SK-N-SH treated with all-trans-retinoic acid at 6 μM for 48 hours (cell line): ENCODE data around the gene MYO3B.

Experiments used
- ATAC-seq: fragments of 200-7000 bp; cut with Tn5 transposase; 3 replicates; pipeline ENCODE4 v1.9.1; 2020; ENCODE audit warnings: mild to moderate bottlenecking, moderate library complexity
- ARNTL ChIP-seq: fragments of 450-650 bp; formaldehyde crosslinking; IDR thresholded peaks from 2 replicates; pipeline ENCODE4 v1.5.0; 2020; ENCODE audit warnings: low read depth, mild to moderate bottlenecking, moderate library complexity, borderline replicate concordance
- BACH2 ChIP-seq: fragments of 250-450 bp; sonication (Bioruptor Pico); IDR thresholded peaks from 2 replicates; pipeline ENCODE4 v1.9.0; 2021; ENCODE audit warnings: mild to moderate bottlenecking, borderline replicate concordance
- CREB5 ChIP-seq: fragments of 250-450 bp; sonication (Bioruptor Pico); IDR thresholded peaks from 2 replicates; pipeline ENCODE4 v1.5.1; 2020; ENCODE audit warnings: low read depth, mild to moderate bottlenecking, moderate library complexity
- CSDC2 ChIP-seq: fragments of 250-450 bp; sonication (Bioruptor Pico); IDR thresholded peaks from 2 replicates; pipeline ENCODE4 v1.5.0; 2020; ENCODE audit warnings: mild to moderate bottlenecking, moderate library complexity
- CSRNP3 ChIP-seq: fragments of 250-450 bp; sonication (Bioruptor Pico); IDR thresholded peaks from 2 replicates; pipeline ENCODE4 v1.5.1; 2021; ENCODE audit warnings: mild to moderate bottlenecking, moderate library complexity
- ESRRG ChIP-seq: fragments of 250-450 bp; sonication (Bioruptor Pico); IDR thresholded peaks from 2 replicates; pipeline ENCODE4 v1.6.1; 2021; ENCODE audit warnings: mild to moderate bottlenecking
- GLIS3 ChIP-seq: fragments of 250-450 bp; sonication (Bioruptor Pico); IDR thresholded peaks from 2 replicates; pipeline ENCODE4 v1.5.0; 2020; ENCODE audit warnings: mild to moderate bottlenecking, moderate library complexity
- ISL1 ChIP-seq: fragments of 250-450 bp; sonication (Bioruptor Pico); IDR thresholded peaks from 2 replicates; pipeline ENCODE4 v2.1.2; 2022; ENCODE audit warnings: mild to moderate bottlenecking, moderate library complexity
- OSR1 ChIP-seq: fragments of 250-450 bp; sonication (Bioruptor Pico); IDR thresholded peaks from 2 replicates; pipeline ENCODE4 v1.8.0; 2022; ENCODE audit warnings: moderate library complexity, mild to moderate bottlenecking, inconsistent platforms
- POU6F1 ChIP-seq: fragments of 250-450 bp; sonication (Bioruptor Pico); IDR thresholded peaks from 2 replicates; pipeline ENCODE4 v1.8.0; 2021; ENCODE audit warnings: low read depth, mild to moderate bottlenecking, moderate library complexity, borderline replicate concordance
- PPARA ChIP-seq: fragments of 250-450 bp; sonication (Bioruptor Pico); IDR thresholded peaks from 2 replicates; pipeline ENCODE4 v1.5.0; 2020; ENCODE audit warnings: mild to moderate bottlenecking, borderline replicate concordance
- RARB ChIP-seq: fragments of 250-450 bp; sonication (Bioruptor Pico); IDR thresholded peaks from 2 replicates; pipeline ENCODE4 v1.8.0; 2021; ENCODE audit warnings: mild to moderate bottlenecking, moderate library complexity
- SNAI2 ChIP-seq: fragments of 250-450 bp; sonication (Bioruptor Pico); IDR thresholded peaks from 2 replicates; pipeline ENCODE4 v1.5.0; 2020; ENCODE audit warnings: mild to moderate bottlenecking, moderate library complexity
- TCF4 ChIP-seq: fragments of 250-450 bp; sonication (Bioruptor Pico); IDR thresholded peaks from 2 replicates; pipeline ENCODE4 v1.8.0; 2021; ENCODE audit warnings: mild to moderate bottlenecking, moderate library complexity, borderline replicate concordance
- TOX ChIP-seq: fragments of 250-450 bp; sonication (Bioruptor Pico); IDR thresholded peaks from 2 replicates; pipeline ENCODE4 v1.8.0; 2021; ENCODE audit warnings: mild to moderate bottlenecking, moderate library complexity, borderline replicate concordance
- TSHZ2 ChIP-seq: fragments of 250-450 bp; sonication (Bioruptor Pico); IDR thresholded peaks from 2 replicates; pipeline ENCODE4 v1.5.0; 2020; ENCODE audit warnings: mild to moderate bottlenecking, moderate library complexity
- ZC3H10 ChIP-seq: fragments of 250-450 bp; sonication (Bioruptor Pico); IDR thresholded peaks from 2 replicates; pipeline ENCODE4 v1.5.1; 2021; ENCODE audit warnings: mild to moderate bottlenecking, moderate library complexity
- ZFP3 ChIP-seq: fragments of 250-450 bp; sonication (Bioruptor Pico); IDR thresholded peaks from 2 replicates; pipeline ENCODE4 v1.5.0; 2020; ENCODE audit warnings: mild to moderate bottlenecking, moderate library complexity
- ZFP30 ChIP-seq: fragments of 450-650 bp; formaldehyde crosslinking; IDR thresholded peaks from 2 replicates; pipeline ENCODE4 v1.5.0; 2022; ENCODE audit warnings: mild to moderate bottlenecking, moderate library complexity
- ZNF565 ChIP-seq: fragments of 450-650 bp; formaldehyde crosslinking; conservative IDR thresholded peaks from 2 replicates; pipeline ENCODE4 v1.5.0; 2020; ENCODE audit warnings: low read depth, mild to moderate bottlenecking, moderate library complexity
- ZNF70 ChIP-seq: fragments of 450-650 bp; formaldehyde crosslinking; IDR thresholded peaks from 2 replicates; pipeline ENCODE4 v1.5.0; 2020; ENCODE audit warnings: mild to moderate bottlenecking, moderate library complexity
- ZNF8 ChIP-seq: fragments of 450-650 bp; formaldehyde crosslinking; IDR thresholded peaks from 2 replicates; pipeline ENCODE4 v1.5.0; 2020; ENCODE audit warnings: mild to moderate bottlenecking, moderate library complexity

MYO3B gene

GRCh38 chr2:170350929-170351826 lies 173.2 kb downstream of the MYO3B start (continued):
- TF ChIP-seq ZNF8 (no peak), ZNF565 (CRISPR knock-in tag) (no peak), ZFP3 (CRISPR knock-in tag) (no peak), ZNF70 (no peak), ARNTL (CRISPR knock-in tag) (no peak), TOX (CRISPR knock-in tag) (no peak)

GRCh38 chr2:170353723-170354122 lies 175.8 kb downstream of the MYO3B start:
- ATAC-seq, result no peak
- no peak for TF ChIP-seq ISL1 (CRISPR knock-in tag)
- TF ChIP-seq SNAI2 (CRISPR knock-in tag), result no peak
- no peak for TF ChIP-seq GLIS3
- TF ChIP-seq ZNF8, result no peak
- no peak for TF ChIP-seq OSR1
- no peak for TF ChIP-seq ZNF565 (CRISPR knock-in tag)

- TF ChIP-seq PPARA (CRISPR knock-in tag) (no peak), GLIS3 (no peak), TOX (CRISPR knock-in tag) (no peak), ZC3H10 (CRISPR knock-in tag) (no peak), TSHZ2 (CRISPR knock-in tag) (no peak), CSDC2 (CRISPR knock-in tag) (no peak), RARB (CRISPR knock-in tag) (no peak), ISL1 (CRISPR knock-in tag) (no peak), CREB5 (CRISPR knock-in tag) (no peak), ZNF565 (CRISPR knock-in tag) (no peak), SNAI2 (CRISPR knock-in tag) (no peak), POU6F1 (CRISPR knock-in tag) (no peak), ESRRG (CRISPR knock-in tag) (no peak), ZNF8 (no peak), BACH2 (CRISPR knock-in tag) (no peak), ZFP30 (CRISPR knock-in tag) (no peak), ZNF70 (no peak), CSRNP3 (no peak), ZFP3 (CRISPR knock-in tag) (no peak), TCF4 (no peak)
- TF ChIP-seq, all 23 proteins: peak for 0
- no peak for ATAC-seq
These were observed 176.4 kb downstream of the MYO3B start for GRCh38 chr2:170354388-170354787.
